GM19193 (cell line): ENCODE data around the gene MAGED2.

Source experiments
- POLR2A ChIP-seq: IDR thresholded peaks from 4 replicates; pipeline ENCODE4 v1.6.1; 2011; ENCODE audit not compliant: insufficient read depth, insufficient read length; ENCODE audit errors: extremely low read depth

Gene MAGED2

DNA sequence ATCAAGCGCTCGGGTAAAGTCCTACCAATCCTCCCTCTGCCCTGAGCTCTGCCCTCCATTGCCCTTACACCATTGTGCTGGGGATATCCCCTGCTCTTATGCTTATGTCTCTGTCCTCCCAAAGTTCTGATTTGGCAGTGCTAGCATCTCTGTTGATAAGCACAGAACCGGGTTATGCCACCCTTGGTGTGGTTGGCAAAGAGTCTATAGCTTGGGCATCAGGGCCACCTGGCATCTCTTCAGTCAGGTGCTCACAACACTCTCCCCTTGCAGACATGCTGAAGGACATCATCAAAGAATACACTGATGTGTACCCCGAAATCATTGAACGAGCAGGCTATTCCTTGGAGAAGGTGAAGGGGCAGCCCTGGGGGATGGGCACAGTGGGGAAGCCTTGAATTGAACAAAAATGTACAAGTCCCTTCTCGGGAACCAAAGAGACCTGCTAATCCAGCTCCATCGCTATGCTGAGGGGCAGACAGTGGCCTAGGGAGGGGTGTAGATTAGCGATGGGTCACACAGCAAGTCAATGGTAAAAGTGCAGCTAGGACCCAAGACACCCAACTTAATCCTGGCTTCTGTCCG is 3.8 kb downstream of the MAGED2 start:
- TF ChIP-seq POLR2A, result no peak

DNA sequence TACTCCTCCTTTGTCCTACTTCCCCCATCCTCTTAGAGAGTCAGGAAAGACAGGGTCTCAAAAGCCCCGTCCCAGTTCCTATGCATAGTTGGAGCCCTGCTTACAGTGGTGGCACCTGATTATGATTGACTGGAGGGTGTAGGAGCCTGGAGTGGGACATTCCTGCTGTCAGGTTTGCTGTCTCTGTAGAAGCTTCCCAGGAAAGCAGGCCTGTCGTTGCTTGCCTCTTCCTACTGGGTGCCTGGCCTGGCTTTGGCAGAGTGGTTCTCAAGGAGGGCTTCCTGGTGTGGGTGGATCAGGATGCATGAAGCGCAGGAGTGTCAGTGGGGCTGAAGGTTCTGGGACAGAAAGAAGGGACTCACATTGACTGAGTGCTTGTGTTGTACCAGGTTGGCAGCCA is 4.8 kb downstream of the MAGED2 start:
- TF ChIP-seq POLR2A, result no peak

DNA sequence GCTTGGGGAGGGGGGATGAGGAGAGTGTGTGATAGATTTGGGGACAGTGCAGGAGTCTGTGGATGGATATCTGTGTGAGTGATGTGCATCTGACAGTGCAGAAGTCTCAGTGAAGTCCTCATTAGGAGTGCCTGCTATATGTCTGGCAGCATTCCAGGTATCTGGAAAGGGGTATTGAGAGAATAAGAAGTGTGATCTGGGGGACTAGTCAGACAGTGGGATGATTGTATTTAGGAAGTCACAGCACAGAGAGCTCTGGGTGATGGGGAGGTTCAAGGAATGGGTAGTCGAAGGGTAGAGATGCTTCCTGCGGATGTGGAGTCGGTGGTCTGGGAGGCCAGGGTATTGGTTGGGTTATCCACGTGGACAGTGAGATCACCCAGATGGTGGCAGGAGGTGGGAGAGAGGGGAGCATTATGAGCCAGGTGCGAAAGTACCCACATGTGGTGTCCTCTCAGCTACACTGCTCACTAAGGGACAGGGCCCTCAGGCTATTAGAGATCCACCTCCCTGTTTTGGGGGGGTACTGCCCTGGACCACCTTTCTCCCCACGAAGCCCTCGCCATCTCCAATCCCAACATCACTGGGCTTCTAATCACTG is 9.8 kb downstream of the MAGED2 start:
- TF ChIP-seq POLR2A, result no peak

- no peak for TF ChIP-seq POLR2A
Measured at GRCh38 chrX:54818221-54818620, 10.7 kb downstream of the MAGED2 start.

GRCh38 chrX:54819201-54819600 is 11.7 kb downstream of the MAGED2 start:
- no peak for TF ChIP-seq POLR2A

DNA sequence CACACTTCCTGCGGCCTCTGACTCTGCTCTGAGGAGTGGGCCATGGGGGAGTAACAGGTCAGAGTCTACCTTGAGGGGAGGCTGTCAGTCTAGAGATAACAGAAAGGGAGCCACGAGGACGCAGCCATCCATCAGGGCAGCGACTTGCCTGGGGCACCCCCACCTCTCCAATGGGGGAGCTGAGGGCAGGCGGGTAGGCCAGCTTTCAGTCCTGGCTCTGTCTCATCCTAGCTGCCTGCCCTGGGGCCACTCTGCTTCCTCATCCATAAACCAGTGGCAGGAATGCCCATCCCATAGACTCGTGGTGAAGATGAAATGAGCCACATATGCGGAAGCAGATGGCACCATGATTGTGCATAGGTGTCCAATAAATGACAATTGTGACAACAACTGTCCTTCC is 13.2 kb downstream of the MAGED2 start:
- no peak for TF ChIP-seq POLR2A

- TF ChIP-seq POLR2A, result no peak
Measured at GRCh38 chrX:54821310-54821709, 13.8 kb downstream of the MAGED2 start.

- no peak for TF ChIP-seq POLR2A
Measured at GRCh38 chrX:54824195-54824594, 16.6 kb downstream of the MAGED2 start.

- TF ChIP-seq POLR2A, result no peak
Measured at GRCh38 chrX:54824722-54825121, 17.2 kb downstream of the MAGED2 start.

DNA sequence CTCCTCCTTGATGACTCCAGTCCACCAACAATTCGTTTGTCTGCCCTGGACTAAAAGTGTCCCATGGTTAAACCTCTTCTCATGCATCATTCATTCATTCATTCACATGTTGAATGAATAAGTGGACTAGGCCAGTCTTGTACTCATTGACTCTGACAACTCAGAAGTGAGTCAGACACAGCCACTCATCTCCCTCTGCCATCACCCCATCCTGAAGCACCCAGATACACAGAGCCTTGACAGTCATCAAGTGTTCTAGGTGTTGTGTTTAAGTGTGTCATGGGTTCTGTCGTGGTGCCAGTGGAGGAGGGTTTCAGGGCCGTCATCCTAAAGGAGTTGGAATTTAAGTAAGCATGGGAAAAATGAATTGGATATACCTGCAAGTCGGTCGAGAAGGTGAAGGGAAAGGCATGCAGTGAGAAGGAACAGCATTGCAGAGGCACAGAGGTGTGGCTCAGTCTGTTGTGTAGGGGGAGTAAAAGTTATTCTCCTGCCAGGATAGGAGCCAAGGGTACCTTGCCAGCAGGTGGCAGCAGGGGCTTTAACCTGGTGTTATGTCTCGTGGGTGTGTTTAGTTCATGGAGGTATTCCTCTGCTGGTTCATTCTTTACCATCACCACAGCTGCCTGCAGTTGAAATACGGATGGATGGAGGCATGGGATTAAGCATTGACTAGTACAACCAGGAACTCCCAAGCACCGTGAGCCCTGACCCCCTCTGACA is 18.3 kb downstream of the MAGED2 start:
- no peak for TF ChIP-seq POLR2A

DNA sequence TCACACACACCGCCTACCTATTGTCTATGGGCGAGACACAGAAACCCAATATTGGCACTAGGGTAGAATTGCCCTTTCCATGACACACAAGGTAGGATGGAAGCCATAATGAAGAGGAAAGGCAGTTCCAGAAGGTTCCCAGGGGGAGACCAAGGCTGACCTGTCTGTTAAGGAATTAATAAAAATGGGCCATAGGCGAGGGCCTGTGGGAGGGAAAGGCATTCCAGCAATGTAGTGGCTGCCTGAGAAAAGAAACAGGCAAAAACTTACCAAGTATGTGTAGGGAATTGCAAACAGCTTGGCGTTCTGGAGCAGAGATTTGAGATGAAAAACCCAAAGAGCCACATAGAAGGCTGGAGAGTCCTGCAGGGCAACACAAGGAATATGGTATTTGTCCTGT is 19.1 kb downstream of the MAGED2 start:
- TF ChIP-seq POLR2A, result no peak

GRCh38 chrX:54838583-54838982 is 31.0 kb downstream of the MAGED2 start:
- no peak for TF ChIP-seq POLR2A

GRCh38 chrX:54842607-54843006 is 35.1 kb downstream of the MAGED2 start:
- no peak for TF ChIP-seq POLR2A

- TF ChIP-seq POLR2A, result no peak
Measured at GRCh38 chrX:54843050-54843449, 35.5 kb downstream of the MAGED2 start.

- no peak for TF ChIP-seq POLR2A
Measured at GRCh38 chrX:54865208-54865607, 57.7 kb downstream of the MAGED2 start.
